OCI-LY1 (cell line): ENCODE results near the gene ARAP1.

ENCODE experiments used
- H2AFZ ChIP-seq: fragments of 200-600 bp; sonication (generic), shearing (Covaris generic); 2 replicates; pipeline ENCODE4 v1.6.0; 2014; ENCODE audit warnings: antibody characterized with exemption, mild to moderate bottlenecking, low read length
- H3F3A ChIP-seq: fragments of 200-600 bp; sonication (generic), shearing (Covaris generic); 2 replicates; pipeline ENCODE4 v1.6.0; 2014; ENCODE audit warnings: mild to moderate bottlenecking, antibody characterized with exemption, low read length, moderate library complexity; ENCODE audit not compliant: insufficient read depth
- H3K27ac ChIP-seq: fragments of 200-600 bp; sonication (generic); 2 replicates; pipeline ENCODE4 v1.5.1; 2014; ENCODE audit warnings: low read length, mixed run types, mild to moderate bottlenecking, low read depth; ENCODE audit not compliant: poor library complexity, severe bottlenecking
- H3K27me3 ChIP-seq: fragments of 200-600 bp; sonication (generic); 2 replicates; pipeline ENCODE4 v1.6.0; 2014; ENCODE audit warnings: antibody characterized with exemption, mild to moderate bottlenecking, low read length, moderate library complexity; ENCODE audit not compliant: insufficient read depth
- H3K36me3 ChIP-seq: fragments of 200-600 bp; sonication (generic); 2 replicates; pipeline ENCODE4 v1.6.1; 2014; ENCODE audit warnings: mild to moderate bottlenecking, antibody characterized with exemption, low read length, moderate library complexity, mixed read lengths; ENCODE audit not compliant: insufficient read depth
- H3K4me1 ChIP-seq: fragments of 200-600 bp; sonication (generic); 2 replicates; pipeline ENCODE4 v1.5.1; 2014; ENCODE audit warnings: mild to moderate bottlenecking, low read length, moderate library complexity; ENCODE audit not compliant: insufficient read depth, severe bottlenecking
- H3K4me2 ChIP-seq: fragments of 200-600 bp; sonication (generic), shearing (Covaris generic); 2 replicates; pipeline ENCODE4 v1.6.1; 2014; ENCODE audit warnings: low read length
- H3K4me3 ChIP-seq: fragments of 200-600 bp; sonication (generic); 2 replicates; pipeline ENCODE4 v1.5.1; 2014; ENCODE audit warnings: low read length, low read depth, mild to moderate bottlenecking, mixed read lengths; ENCODE audit not compliant: poor library complexity, severe bottlenecking
- H3K79me2 ChIP-seq: fragments of 200-600 bp; shearing (Covaris generic); 2 replicates; pipeline ENCODE4 v1.6.1; 2016; ENCODE audit warnings: mixed run types, low read length, mixed read lengths; ENCODE audit not compliant: insufficient read depth
- H3K9ac ChIP-seq: fragments of 200-600 bp; sonication (generic), shearing (Covaris generic); 2 replicates; pipeline ENCODE4 v1.6.1; 2014; ENCODE audit warnings: mild to moderate bottlenecking, low read length, mixed read lengths
- H3K9me2 ChIP-seq: fragments of 200-600 bp; sonication (generic), shearing (Covaris generic); 2 replicates; pipeline ENCODE4 v1.6.1; 2014; ENCODE audit warnings: low read depth, mild to moderate bottlenecking, low read length, mixed read lengths
- H3K9me3 ChIP-seq: fragments of 200-600 bp; shearing (Covaris generic); 2 replicates; pipeline ENCODE4 v1.6.1; 2014; ENCODE audit warnings: low read length, mixed read lengths
- H4K20me1 ChIP-seq: fragments of 200-600 bp; sonication (generic), shearing (Covaris generic); 2 replicates; pipeline ENCODE4 v1.6.0; 2016; ENCODE audit warnings: mild to moderate bottlenecking, low read length; ENCODE audit not compliant: insufficient read depth
- CTCF ChIP-seq: fragments of 200-600 bp; sonication (generic), shearing (Covaris generic); IDR thresholded peaks from 2 replicates; pipeline ENCODE4 v1.5.1; 2017; ENCODE audit warnings: mild to moderate bottlenecking, antibody characterized with exemption, low read length, moderate library complexity, mixed read lengths
- EZH2 ChIP-seq: fragments of 200-600 bp; sonication (generic), shearing (Covaris generic); IDR thresholded peaks from 2 replicates; pipeline ENCODE4 v1.8.0; 2017; ENCODE audit warnings: borderline replicate concordance, mixed run types, mild to moderate bottlenecking, antibody characterized with exemption, low read length, moderate library complexity, mixed read lengths

ARAP1 gene

DNA sequence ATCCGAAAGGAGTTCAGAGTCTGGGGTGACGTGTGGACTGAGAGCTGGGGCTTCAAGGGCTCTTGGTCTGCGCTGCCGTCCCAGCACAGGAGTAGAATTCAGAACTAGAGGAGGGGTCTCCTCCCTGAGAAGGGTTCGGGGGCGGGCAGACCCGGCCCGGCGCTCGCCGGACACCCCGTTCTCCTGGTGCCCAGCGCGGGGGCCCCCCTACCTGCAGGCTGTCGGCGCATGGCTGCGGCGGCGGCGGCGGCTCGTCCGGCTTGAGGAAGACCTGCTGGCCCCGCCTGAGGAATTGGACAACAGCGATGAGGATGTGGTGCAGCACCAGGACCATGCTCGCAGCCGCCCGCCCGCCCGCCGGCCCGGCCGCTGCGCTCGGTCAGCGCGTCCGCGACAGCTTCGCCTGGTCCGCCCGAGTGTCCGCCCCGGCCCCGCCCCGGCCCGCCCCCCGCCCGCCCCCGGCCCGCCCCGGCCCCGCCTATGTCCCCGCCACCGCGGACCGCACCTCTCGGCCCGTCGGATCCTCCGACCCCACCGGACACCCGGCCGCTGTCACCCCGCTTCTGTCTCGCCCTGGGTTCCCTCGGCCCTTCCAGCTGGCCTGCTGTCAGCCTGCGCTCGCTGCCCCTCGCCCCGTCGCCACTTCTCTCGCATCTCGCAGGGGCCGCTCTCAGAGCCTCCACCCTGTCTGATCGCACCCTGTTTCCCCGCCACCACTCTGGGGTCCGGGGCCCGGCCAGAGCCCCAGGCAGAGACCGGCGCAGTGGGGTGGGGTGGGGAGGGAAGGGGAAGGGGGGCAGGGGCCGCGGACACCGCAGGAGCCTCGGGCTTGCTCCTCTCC lies 109.9 kb downstream of the ARAP1 start:
- Histone ChIP-seq H3K9me2 (no peaks in the 10 kb centered on the region), H3K4me1 (peaks cover 5% of the 10 kb centered on the region), H3K9me3 (no peaks in the 10 kb centered on the region), H3K27me3 (peaks cover 3% of the 10 kb centered on the region), H3K79me2 (no peaks in the 10 kb centered on the region), H3K9ac (no peak overlapping the region), H3K36me3 (no peaks in the 10 kb centered on the region), H3F3A (no peaks in the 10 kb centered on the region), H3K4me2 (peak overlapping the region; percentile 79), H3K27ac (no peak overlapping the region), H4K20me1 (no peaks in the 10 kb centered on the region), H3K4me3 (peak overlapping the region; percentile 55), H2AFZ (no peak overlapping the region)
- TF ChIP-seq EZH2 (no peak), CTCF (no peak)

- no peaks in the 10 kb centered on the region for H3F3A ChIP-seq
- H3K4me2 ChIP-seq = no peak overlapping the region
- H3K79me2 ChIP-seq = no peaks in the 10 kb centered on the region
- TF ChIP-seq CTCF = no peak
- TF ChIP-seq EZH2 = no peak
- H3K27me3 ChIP-seq = peaks cover 3% of the 10 kb centered on the region
- H2AFZ ChIP-seq = no peak overlapping the region
- H3K9ac ChIP-seq = no peak overlapping the region
- no peaks in the 10 kb centered on the region for H3K9me2 ChIP-seq
- no peaks in the 10 kb centered on the region for H4K20me1 ChIP-seq
- H3K36me3 ChIP-seq = no peaks in the 10 kb centered on the region
- H3K4me3 ChIP-seq = no peak overlapping the region
- H3K27ac ChIP-seq = no peak overlapping the region
- peaks cover 5% of the 10 kb centered on the region for H3K4me1 ChIP-seq
- no peaks in the 10 kb centered on the region for H3K9me3 ChIP-seq
These were observed 110.6 kb downstream of the ARAP1 start for GRCh38 chr11:72641522-72642042.

DNA sequence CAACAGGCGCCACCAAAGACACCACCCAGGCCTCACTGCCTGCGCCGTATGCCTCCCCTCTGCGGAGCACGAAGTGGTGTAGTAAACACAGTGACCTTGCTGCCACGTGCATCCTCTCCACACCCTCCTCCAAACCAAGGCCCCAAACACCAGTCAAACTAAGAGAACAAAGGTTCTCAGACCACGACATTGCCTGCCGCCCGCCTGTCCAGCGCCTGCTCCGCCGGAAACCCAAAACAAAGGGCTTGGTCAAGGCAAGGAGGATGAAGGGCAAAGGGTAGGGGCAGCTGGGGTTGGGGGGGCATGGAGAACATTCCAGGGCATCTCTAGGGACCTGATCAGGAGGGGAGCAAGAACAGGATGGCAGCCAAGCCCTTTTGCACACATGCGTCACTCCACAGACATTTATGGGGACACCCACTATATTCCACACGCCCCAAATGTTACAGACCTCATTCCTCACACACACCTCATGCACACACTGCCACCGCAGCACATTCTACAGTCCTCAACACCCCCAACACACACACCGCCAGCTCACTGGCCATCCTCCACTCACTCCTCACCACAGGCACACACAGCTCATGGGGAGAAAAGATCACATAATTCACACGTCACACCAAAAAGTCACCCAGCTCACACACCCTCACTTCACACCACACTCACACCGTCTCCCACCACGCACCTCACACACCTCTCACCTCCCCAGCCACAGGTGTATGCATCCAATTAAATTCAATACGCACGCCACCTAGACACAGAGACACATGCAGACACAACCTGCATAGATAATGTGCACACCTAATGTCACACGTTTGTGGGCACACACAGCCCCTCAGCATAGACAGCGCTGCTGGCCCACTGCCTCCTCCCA lies 112.5 kb downstream of the ARAP1 start:
- no peak for TF ChIP-seq CTCF
- no peak for TF ChIP-seq EZH2
- no peak overlapping the region for H3K4me3 ChIP-seq
- H4K20me1 ChIP-seq = no peaks in the 10 kb centered on the region
- H3K4me1 ChIP-seq = peaks cover 5% of the 10 kb centered on the region
- no peak overlapping the region for H3K27ac ChIP-seq
- H3K79me2 ChIP-seq = no peaks in the 10 kb centered on the region
- no peak overlapping the region for H3K9ac ChIP-seq
- H3K9me3 ChIP-seq = no peaks in the 10 kb centered on the region
- H3K9me2 ChIP-seq = no peaks in the 10 kb centered on the region
- H3K4me2 ChIP-seq = no peak overlapping the region
- H3F3A ChIP-seq = no peaks in the 10 kb centered on the region
- no peak overlapping the region for H2AFZ ChIP-seq
- no peaks in the 10 kb centered on the region for H3K36me3 ChIP-seq
- H3K27me3 ChIP-seq = peaks cover 5% of the 10 kb centered on the region
